ENCODE results near the gene AS3MT. TPM values are rescaled to one million over a fixed set of nuclear protein-coding genes. Genes with fewer than 3 reads are reported as not detected.
"Not testable (repeated sequence)": the region's sequence is repeated elsewhere in the genome, so short reads cannot be mapped to it uniquely, and the experiment has no call there.

AS3MT gene, protein sequence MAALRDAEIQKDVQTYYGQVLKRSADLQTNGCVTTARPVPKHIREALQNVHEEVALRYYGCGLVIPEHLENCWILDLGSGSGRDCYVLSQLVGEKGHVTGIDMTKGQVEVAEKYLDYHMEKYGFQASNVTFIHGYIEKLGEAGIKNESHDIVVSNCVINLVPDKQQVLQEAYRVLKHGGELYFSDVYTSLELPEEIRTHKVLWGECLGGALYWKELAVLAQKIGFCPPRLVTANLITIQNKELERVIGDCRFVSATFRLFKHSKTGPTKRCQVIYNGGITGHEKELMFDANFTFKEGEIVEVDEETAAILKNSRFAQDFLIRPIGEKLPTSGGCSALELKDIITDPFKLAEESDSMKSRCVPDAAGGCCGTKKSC
- 22.4 TPM for total RNA-seq
- long read RNA-seq, partial matches to known transcripts = 1 of 10 reads
- long read RNA-seq, other reads (novel, unspliced or antisense) = 8 of 10 reads

DNA sequence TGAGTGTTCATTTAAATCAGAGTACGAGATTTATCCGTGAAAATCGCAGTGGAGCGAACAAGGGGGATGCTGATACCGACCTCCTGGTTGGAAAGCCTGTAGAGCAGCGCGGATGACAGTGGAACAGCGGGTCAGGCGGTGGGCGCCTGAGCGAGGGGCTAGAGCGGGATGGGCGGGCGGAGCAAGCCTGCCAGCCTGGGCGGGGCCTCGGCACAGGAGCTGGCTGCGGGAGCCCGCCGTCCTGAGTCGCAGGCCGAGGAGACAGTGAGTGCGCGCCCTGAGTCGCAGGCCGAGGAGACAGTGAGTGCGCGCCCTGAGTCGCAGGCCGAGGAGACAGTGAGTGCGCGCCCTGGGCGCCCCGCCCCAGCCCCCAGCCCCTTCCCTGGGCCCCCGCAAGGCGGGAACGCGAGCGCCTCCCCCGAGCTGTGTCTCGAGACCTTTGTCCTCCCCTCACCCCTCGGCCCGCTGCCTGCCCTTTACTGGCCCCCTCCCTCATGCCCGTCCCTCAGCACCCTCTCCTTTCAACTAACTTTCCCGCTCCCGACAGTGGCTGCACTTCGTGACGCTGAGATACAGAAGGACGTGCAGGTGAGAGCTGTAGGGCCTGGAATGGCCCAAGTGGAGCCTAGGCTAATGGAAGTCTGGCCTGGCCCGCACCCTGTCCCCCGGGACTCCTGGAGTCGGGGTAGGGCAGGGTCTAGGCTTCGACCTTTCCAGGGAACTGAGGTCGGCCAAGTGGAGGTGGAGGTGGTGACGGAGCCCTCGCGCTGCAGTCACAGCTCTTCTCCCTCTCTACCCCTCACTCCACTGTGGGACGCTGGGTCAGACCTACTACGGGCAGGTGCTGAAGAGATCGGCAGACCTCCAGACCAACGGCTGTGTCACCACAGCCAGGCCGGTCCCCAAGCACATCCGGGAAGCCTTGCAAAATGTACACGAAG, at the start of gene AS3MT:
AS3MT (plus strand) TSS at position 213 of the 941 bp plus-strand sequence; CDS start at position 336, 123 bp downstream.
- DNase-seq = peak; percentile 68

GRCh38 chr10:102820008-102820407, 49.3 kb upstream of the AS3MT start:
- DNase-seq; ATAC-seq; intact Hi-C loops (cut with micrococcal nuclease): not testable (repeated sequence)

More for the DNA sequence above, at the start of gene AS3MT:
- intact Hi-C loops (cut with micrococcal nuclease) = no loop called here
- ATAC-seq = peak; percentile 93

DNA sequence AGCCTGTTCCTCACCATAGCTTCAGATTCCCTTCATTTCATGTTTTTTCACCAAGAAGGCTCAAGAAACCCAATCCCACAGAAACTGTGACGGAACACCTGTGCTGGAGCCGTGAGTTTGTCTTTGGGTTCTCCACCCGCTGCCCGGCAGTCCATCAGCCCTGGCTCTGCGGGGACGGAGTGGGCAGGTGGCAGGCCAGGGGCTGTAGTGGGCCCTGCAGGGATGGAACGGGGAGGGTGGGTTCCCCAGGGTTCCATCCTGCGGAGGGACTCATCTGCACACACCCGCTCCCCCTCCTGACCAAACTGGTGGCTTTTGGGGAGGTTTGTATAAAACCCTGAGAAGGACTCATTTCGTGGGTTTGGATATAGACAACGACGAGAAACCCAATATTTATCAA, 47.0 kb upstream of the AS3MT start:
- ATAC-seq = no peak
- intact Hi-C loops (cut with micrococcal nuclease) = no loop called here
- no peak for DNase-seq

DNA sequence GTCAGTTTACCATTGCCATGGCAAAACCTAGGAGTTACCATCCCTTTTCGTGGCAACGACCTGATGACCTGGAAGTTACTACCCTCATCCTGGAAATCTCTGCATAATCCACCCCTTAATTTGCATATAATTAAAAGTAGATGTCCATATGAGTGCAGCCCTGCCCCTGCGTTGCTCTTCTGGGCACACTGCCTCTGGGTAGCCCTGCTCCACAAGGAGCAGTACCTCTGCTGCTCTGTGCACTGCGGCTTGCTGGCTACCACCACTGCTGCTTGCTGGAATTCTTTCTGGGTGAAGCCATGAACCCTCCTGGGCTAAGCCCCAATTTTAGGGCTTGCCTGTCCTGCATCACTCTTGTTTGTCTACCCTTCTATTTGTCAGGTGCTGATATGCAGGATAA, 44.6 kb upstream of the AS3MT start:
- DNase-seq = no peak
- no peak for ATAC-seq
- intact Hi-C loops (cut with micrococcal nuclease) = no loop called here

DNA sequence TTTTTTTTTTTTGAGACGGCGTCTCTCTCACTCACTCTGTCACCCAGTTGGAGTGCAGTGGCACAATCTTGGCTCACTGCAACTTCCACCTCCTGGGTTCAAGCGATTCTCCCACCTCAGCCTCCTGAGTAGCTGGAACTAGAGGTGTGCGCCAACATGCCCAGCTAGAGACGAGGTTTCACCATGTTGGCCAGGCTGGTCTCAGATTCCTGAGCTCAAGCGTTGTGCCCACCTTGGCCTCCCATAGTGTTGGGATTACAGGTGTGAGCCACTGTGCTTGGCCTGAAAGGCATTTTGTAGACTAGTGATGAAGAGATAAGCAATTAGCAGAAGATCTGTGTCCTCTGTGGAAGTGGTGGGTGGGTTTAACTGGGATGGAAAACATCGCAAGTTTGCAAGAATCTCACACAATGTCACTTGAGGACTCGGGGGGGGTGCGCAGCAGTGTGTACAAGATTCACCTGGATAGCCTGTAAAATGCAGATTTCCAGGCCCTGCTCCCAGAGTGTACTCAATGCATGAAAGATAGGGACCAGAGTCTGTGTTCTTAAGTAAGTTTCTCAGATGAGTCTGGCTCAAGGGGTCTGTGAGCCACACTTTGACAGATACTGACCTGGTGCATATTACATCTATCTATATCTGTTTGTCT, 43.0 kb upstream of the AS3MT start:
- intact Hi-C loops (cut with micrococcal nuclease) = no loop called here
- DNase-seq (no peak), ATAC-seq (no peak)

GRCh38 chr10:102827597-102827975, 41.7 kb upstream of the AS3MT start:
- ATAC-seq = no peak
- DNase-seq = no peak
- intact Hi-C loops (cut with micrococcal nuclease) = no loop called here

DNA sequence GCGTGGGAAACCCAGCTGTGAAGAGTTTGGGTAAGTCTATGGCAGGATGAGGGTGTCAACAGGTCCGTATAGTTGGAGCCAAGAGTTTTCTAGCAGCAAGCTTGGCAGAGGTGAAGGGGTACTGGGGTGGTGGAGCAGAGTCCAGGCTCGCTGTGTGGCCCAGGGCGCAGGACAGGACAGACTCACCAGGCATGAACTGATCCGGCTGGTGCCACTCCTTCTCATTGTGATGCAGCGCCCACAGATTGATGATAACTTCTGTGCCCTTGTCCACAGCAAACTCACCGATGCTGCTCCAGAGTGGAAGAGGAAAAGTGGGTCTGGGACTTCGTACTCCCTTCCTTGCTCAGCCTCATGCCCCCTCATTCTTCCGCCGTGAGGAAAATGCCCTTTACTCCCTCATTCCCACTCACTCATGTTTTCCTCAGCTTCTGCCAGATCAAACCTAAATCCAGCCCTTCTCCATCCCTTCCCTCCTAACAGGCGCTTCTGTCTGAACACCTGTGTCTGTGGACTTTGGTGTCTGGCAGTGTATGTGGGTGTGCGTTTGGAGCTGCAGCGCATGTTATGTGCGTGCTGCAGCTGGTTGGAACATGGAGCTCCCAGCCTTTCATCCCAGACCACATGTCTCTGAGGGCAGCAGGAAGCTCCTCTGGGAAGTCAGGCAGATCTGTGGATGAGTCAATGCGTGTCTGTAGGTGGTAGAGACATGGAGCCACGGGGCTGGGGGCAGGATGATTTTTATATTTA, 37.8 kb upstream of the AS3MT start:
- intact Hi-C loops (cut with micrococcal nuclease) = no loop called here
- DNase-seq (no peak), ATAC-seq (no peak)

DNA sequence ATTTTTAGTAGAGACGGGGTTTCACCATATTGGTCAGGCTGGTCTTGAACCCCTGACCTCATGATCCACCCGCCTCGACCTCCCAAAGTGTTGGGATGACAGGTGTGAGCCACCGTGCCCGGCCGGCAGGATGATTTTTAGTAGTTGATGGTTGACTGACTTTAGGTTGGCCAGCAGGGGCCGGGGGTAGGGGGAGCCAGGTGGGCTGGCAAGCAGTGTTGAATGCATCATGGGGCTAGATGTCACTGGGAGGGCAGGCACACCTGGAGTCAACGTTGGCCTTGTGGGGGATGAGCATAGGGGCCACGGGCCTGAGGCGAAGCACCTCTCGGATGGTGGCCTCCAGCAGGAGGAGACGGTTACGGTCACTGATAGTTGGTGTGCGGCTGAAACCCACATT, 37.0 kb upstream of the AS3MT start:
- no peak for DNase-seq

DNA sequence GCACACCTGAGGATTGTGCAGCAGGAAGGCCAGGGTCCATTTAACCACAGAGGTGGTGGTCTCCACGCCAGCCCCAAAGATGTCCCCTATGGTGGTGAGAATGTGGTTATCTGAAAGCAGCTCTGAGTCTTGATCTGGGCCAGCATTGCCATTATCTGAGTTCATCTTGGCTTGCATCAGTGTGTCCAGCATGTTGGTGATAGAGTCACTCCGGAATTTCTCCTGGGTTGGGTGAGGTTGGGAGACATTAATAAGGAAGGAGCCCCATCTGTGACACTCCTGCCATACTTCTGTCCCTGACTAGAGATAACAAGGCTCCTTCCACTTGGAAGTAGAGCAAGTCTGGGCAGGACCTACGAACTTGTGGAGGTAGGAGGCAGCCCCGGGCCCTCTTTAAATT, 36.3 kb upstream of the AS3MT start:
- ATAC-seq (no peak), DNase-seq (no peak)
- intact Hi-C loops (cut with micrococcal nuclease) = no loop called here

More for the DNA sequence above, 37.0 kb upstream of the AS3MT start:
- ATAC-seq = no peak
- intact Hi-C loops (cut with micrococcal nuclease) = no loop called here

DNA sequence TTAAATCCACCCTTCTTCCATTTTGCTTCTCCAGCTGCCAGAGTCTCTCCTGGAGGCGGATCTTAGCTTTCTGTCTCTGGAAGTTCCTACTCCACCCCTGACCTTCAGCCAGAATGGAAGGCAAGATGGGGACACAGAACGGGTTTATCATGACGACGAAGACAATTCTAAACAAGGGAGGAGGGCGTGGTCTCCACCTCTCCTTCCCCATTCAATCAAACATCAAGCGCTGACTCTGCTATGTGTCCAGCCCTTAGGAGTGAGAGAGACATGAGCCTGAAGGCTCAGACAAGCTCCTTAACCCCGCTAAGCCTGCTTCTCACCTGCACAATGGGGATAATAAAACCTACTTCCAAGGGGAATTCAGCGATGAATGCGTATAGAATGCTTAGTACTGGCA, 35.1 kb upstream of the AS3MT start:
- ATAC-seq (peak; percentile 11), DNase-seq (no peak)
- intact Hi-C loops (cut with micrococcal nuclease) = no loop called here

- peak; percentile 73 for DNase-seq
- ATAC-seq = peak; percentile 96
- intact Hi-C loops (cut with micrococcal nuclease) = no loop called here
These were observed 34.2 kb upstream of the AS3MT start for GRCh38 chr10:102835007-102835482.

DNA sequence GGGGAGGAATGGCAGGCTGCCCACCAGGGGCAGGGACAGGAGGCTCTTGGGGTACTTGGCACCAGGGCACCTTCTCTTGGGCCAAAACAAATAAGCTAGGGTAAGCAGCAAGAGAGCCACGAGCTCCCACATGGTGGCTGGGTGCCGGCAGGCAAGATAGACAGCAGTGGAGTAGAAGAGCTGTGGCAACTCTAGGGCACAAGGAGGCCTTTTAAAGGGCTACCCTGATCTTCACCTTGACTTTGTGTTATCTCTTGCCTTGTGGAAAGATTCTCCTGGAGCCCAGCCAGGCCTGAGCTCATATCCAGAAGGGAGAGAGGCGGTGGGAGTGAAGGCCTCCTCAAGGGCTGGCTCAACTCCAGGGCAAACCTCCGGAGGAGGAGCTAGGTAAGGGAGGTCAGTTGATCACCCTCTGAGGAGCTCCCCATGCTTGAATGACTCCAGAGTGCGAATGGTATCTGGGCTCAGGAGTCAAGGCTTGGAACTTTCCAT, 32.0 kb upstream of the AS3MT start, which contains the start of gene CYP17A1:
CYP17A1 (minus strand) TSS at position 184 of the 492 bp plus-strand sequence; CDS start at position 132, 52 bp downstream.
- DNase-seq (no peak), ATAC-seq (no peak)
- intact Hi-C loops (cut with micrococcal nuclease) = no loop called here

DNA sequence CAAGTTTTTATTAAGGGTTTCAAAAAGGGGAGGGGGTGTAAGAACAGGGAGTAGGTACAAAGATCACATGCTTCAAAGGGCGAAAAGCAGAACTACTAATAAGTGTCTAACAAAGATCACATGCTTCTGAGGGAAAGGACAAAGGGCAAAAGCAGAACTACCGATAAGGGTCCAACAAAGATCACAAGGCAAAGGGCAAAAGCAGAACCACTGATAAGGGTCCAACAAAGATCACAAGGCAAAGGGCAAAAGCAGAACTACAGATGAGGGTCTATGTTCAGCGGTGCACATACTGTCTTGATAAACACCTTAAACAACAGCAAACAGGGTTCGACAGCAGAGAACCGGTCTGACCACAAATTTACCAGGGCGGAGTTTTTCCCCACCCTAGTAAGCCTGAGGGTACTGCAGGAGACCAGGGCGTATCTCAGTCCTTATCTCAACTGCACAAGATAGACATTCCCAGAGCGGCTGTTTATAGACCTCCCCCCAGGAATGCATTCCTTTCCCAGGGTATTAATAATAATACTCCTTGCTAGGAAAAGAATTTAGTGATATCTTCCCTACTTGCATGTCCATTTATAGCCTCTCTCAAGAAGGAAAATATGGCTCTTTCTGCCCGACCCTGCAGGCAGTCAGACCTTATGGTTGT, 30.9 kb upstream of the AS3MT start:
- DNase-seq; intact Hi-C loops (cut with micrococcal nuclease); ATAC-seq: not testable (repeated sequence)

DNA sequence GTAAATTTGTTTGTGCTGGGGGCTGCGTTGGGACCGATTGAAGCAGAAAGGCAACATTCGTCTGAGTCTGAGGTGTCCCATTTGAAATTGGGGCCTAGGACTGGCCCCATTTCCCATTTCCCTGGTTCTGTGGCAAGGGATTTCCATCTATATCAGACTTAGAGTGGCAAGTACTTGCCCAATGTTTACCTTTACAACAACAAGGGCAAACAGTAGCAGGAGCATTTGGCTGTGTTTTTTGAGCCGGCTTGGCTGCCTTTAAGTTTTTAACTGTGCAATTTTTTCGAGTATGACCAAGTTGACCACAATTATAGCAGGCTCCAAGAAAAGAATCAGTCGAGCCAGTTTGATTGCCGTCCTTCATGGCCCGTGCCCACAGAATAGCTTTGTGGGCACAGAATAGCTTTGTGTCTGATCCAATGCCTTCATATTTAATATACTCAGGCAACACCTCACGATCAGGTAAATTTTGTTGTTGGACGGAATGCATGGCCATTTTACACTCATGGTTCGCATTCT, 27.4 kb upstream of the AS3MT start:
- intact Hi-C loops (cut with micrococcal nuclease) = loop anchor here (5.0 kb wide), 1 partner anchor 60 kb away; no protein-coding TSS in a partner anchor
- no peak for ATAC-seq
- DNase-seq = no peak

- not testable (repeated sequence) for ATAC-seq, DNase-seq
- intact Hi-C loops (cut with micrococcal nuclease) = loop anchor here (5.0 kb wide), 1 partner anchor 59 kb away; no protein-coding TSS in a partner anchor
These were observed 26.1 kb upstream of the AS3MT start for GRCh38 chr10:102843139-102843538.

- not testable (repeated sequence) for ATAC-seq, DNase-seq
- intact Hi-C loops (cut with micrococcal nuclease) = loop anchor here (5.0 kb wide), 1 partner anchor 58 kb away; no protein-coding TSS in a partner anchor
These were observed 25.0 kb upstream of the AS3MT start for GRCh38 chr10:102844190-102844776.

DNA sequence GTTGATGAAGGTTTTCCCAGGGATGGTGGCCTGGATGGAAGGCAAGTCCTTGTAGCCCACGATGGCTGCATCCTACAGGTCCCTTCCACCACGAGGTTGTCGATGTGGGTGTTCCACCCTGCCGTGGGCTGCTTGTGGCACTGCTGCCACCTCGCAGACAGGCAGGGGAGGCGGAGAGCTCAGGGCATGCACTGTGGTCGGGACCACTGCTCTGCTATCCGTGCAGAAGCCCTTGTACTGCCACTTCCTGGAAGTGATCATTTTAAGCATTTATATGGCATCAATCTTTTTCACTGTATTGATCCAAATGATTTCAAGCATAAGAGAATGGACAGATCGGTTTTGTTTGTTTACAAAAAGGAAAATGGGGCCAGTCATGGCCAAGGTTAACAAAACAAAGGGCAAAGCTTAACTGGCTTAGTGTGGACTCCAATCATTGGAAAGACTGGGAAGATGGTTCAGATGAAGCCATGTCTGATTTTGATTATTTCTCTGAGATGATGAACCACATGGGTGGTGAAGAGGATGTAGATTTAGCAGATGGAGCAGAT, 23.8 kb upstream of the AS3MT start:
- intact Hi-C loops (cut with micrococcal nuclease) = no loop called here
- DNase-seq (no peak), ATAC-seq (no peak)
